Activated T-cell treated with anti-CD3 and anti-CD28 coated beads, Interleukin-2, amount 50 U/mL, for 48 hours (primary cell): ENCODE data around the gene LUZP2.

Experiments
- DNase-seq, 2 experiments: peaks; one replicate each; pipeline ENCODE4 v3.0.0-alpha.2; 2020

LUZP2 gene

GRCh38 chr11:24731554-24731953 is 234.7 kb downstream of the LUZP2 start:
- no peak for DNase-seq

GRCh38 chr11:24734742-24735237 is 237.9 kb downstream of the LUZP2 start:
- DNase-seq = no peak

GRCh38 chr11:24738972-24739371 is 242.1 kb downstream of the LUZP2 start:
- no peak for DNase-seq

GRCh38 chr11:24739637-24740036 is 242.8 kb downstream of the LUZP2 start:
- no peak for DNase-seq

- DNase-seq = no peak
Measured at GRCh38 chr11:24747275-24748251, 250.7 kb downstream of the LUZP2 start.

GRCh38 chr11:24748261-24748660 is 251.4 kb downstream of the LUZP2 start:
- no peak for DNase-seq

GRCh38 chr11:24754406-24754805 is 257.6 kb downstream of the LUZP2 start:
- no peak for DNase-seq

- no peak for DNase-seq
Measured at GRCh38 chr11:24755260-24755839, 258.5 kb downstream of the LUZP2 start.

GRCh38 chr11:24759742-24760141 is 262.9 kb downstream of the LUZP2 start:
- DNase-seq = no peak

GRCh38 chr11:24760681-24761080 is 263.8 kb downstream of the LUZP2 start:
- DNase-seq = no peak

- DNase-seq = no peak
Measured at GRCh38 chr11:24762076-24762475, 265.2 kb downstream of the LUZP2 start.

GRCh38 chr11:24767411-24767810 is 270.6 kb downstream of the LUZP2 start:
- no peak for DNase-seq

GRCh38 chr11:24773322-24773721 is 276.5 kb downstream of the LUZP2 start:
- DNase-seq = no peak

GRCh38 chr11:24779791-24780190 is 282.9 kb downstream of the LUZP2 start:
- no peak for DNase-seq

- no peak for DNase-seq
Measured at GRCh38 chr11:24781288-24781687, 284.4 kb downstream of the LUZP2 start.

GRCh38 chr11:24793479-24793878 is 296.6 kb downstream of the LUZP2 start:
- no peak for DNase-seq

GRCh38 chr11:24794064-24794463 is 297.2 kb downstream of the LUZP2 start:
- DNase-seq = no peak

GRCh38 chr11:24805671-24806070 is 308.8 kb downstream of the LUZP2 start:
- no peak for DNase-seq

- no peak for DNase-seq
Measured at GRCh38 chr11:24808173-24808572, 311.3 kb downstream of the LUZP2 start.

- DNase-seq = no peak
Measured at GRCh38 chr11:24819006-24819405, 322.2 kb downstream of the LUZP2 start.

- DNase-seq = no peak
Measured at GRCh38 chr11:24819863-24820434, 323.1 kb downstream of the LUZP2 start.

GRCh38 chr11:24820541-24820940 is 323.7 kb downstream of the LUZP2 start:
- no peak for DNase-seq

- DNase-seq = no peak
Measured at GRCh38 chr11:24828938-24829605, 332.2 kb downstream of the LUZP2 start.
